Forelimb muscle (tissue), 1 donor: ENCODE data around the gene KCNH1. TPM values are rescaled to one million over a fixed set of nuclear protein-coding genes. Genes with fewer than 3 reads are reported as not detected.

Source experiments
- DNase-seq: peaks from one replicate; pipeline ENCODE4 v3.0.0-alpha.2; 2013; ENCODE audit warnings: low read depth
- polyA plus RNA-seq: library from polyadenylated mRNA; unstranded; fragments of 120-200 nt; gene quantifications from one replicate; pipeline ENCODE4 v1.2.1, GENCODE V29; 2013; ENCODE audit not compliant: insufficient read length

Gene KCNH1
- polyA plus RNA-seq, 1 donor = 0.13 TPM

GRCh38 chr1:210814382-210815123 is 319.4 kb downstream of the KCNH1 start:
- no peak for DNase-seq

GRCh38 chr1:210801501-210801900 is 332.4 kb downstream of the KCNH1 start:
- no peak for DNase-seq

- no peak for DNase-seq
Measured at GRCh38 chr1:210800756-210801155, 333.2 kb downstream of the KCNH1 start.

- DNase-seq = no peak
Measured at GRCh38 chr1:210800301-210800700, 333.6 kb downstream of the KCNH1 start.

GRCh38 chr1:210797422-210797821 is 336.5 kb downstream of the KCNH1 start:
- DNase-seq = no peak

- DNase-seq = no peak
Measured at GRCh38 chr1:210796421-210796820, 337.5 kb downstream of the KCNH1 start.

- DNase-seq = no peak
Measured at GRCh38 chr1:210794445-210794844, 339.5 kb downstream of the KCNH1 start.

- no peak for DNase-seq
Measured at GRCh38 chr1:210792250-210793102, 341.5 kb downstream of the KCNH1 start.

GRCh38 chr1:210790196-210790595 is 343.8 kb downstream of the KCNH1 start:
- no peak for DNase-seq

- no peak for DNase-seq
Measured at GRCh38 chr1:210787800-210788199, 346.1 kb downstream of the KCNH1 start.

- no peak for DNase-seq
Measured at GRCh38 chr1:210786546-210786945, 347.4 kb downstream of the KCNH1 start.

- no peak for DNase-seq
Measured at GRCh38 chr1:210783925-210784324, 350.0 kb downstream of the KCNH1 start.

- DNase-seq = no peak
Measured at GRCh38 chr1:210781652-210782051, 352.3 kb downstream of the KCNH1 start.

GRCh38 chr1:210779269-210779668 is 354.7 kb downstream of the KCNH1 start:
- DNase-seq = no peak

- no peak for DNase-seq
Measured at GRCh38 chr1:210777914-210778313, 356.0 kb downstream of the KCNH1 start.

GRCh38 chr1:210776712-210777111 is 357.2 kb downstream of the KCNH1 start:
- no peak for DNase-seq

GRCh38 chr1:210775289-210775688 is 358.7 kb downstream of the KCNH1 start:
- DNase-seq = no peak

GRCh38 chr1:210773450-210773849 is 360.5 kb downstream of the KCNH1 start:
- no peak for DNase-seq

- no peak for DNase-seq
Measured at GRCh38 chr1:210771131-210771530, 362.8 kb downstream of the KCNH1 start.

- no peak for DNase-seq
Measured at GRCh38 chr1:210770396-210770984, 363.5 kb downstream of the KCNH1 start.

GRCh38 chr1:210769473-210769872 is 364.5 kb downstream of the KCNH1 start:
- no peak for DNase-seq

- no peak for DNase-seq
Measured at GRCh38 chr1:210764536-210764935, 369.4 kb downstream of the KCNH1 start.

- DNase-seq = no peak
Measured at GRCh38 chr1:210758761-210759160, 375.2 kb downstream of the KCNH1 start.
